Activated B cell treated with CpG ODN at 0.5 μM for 24 hours (primary cell): ENCODE data around the gene DUSP3. TPM values are rescaled to one million over a fixed set of nuclear protein-coding genes. Genes with fewer than 3 reads are reported as not detected.

Experiments
- ATAC-seq: fragments of 200-7000 bp; cut with Tn5 transposase; one replicate; pipeline ENCODE4 v1.10.0; 2021; ENCODE audit warnings: low read depth, mild to moderate bottlenecking, moderate library complexity
- CTCF ChIA-PET: fragments of 350-600 bp; sonication (Branson Sonifier 250); formaldehyde crosslinking; loops from one replicate; lab custom pipeline; 2021; ENCODE audit warnings: antibody characterized with exemption; lab: Charles Lee
- POLR2A ChIA-PET: fragments of 350-600 bp; sonication (Branson Sonifier 250); formaldehyde crosslinking; loops from one replicate; lab custom pipeline; 2021; ENCODE audit warnings: antibody characterized with exemption; lab: Charles Lee
- DNase-seq: peaks from one replicate; pipeline ENCODE4 v3.0.0; 2022
- H3K27ac Mint-ChIP-seq: one replicate; pipeline ENCODE4 v1.8.0; 2020; ENCODE audit warnings: mixed read lengths
- H3K27me3 Mint-ChIP-seq: one replicate; pipeline ENCODE4 v1.8.0; 2021; ENCODE audit warnings: mixed read lengths
- H3K36me3 Mint-ChIP-seq: one replicate; pipeline ENCODE4 v1.8.0; 2021; ENCODE audit warnings: low read depth, mixed read lengths
- H3K4me1 Mint-ChIP-seq: one replicate; pipeline ENCODE4 v1.8.0; 2021; ENCODE audit warnings: mixed read lengths
- H3K4me3 Mint-ChIP-seq: one replicate; pipeline ENCODE4 v1.8.0; 2020; ENCODE audit warnings: mild to moderate bottlenecking, mixed read lengths
- H3K9me3 Mint-ChIP-seq: one replicate; pipeline ENCODE4 v1.8.0; 2020; ENCODE audit warnings: mixed read lengths
- intact Hi-C: fragments of 100-400 bp; cut with micrococcal nuclease; formaldehyde crosslinking; loops from one replicate; pipeline ENCODE4 v1.15.1; 2024
- total RNA-seq: library from RNA; stranded (reverse); gene quantifications from 2 replicates; pipeline ENCODE4 v1.2.3, GENCODE V29; 2022
- TF ChIP-seq, protein P1 (sequence below): fragments of 200-600 bp; IDR thresholded peaks from one replicate; pipeline ENCODE4 v1.8.0; 2022; ENCODE audit warnings: antibody characterized with exemption, mild to moderate bottlenecking

Gene DUSP3
- total RNA-seq, 1 donor from 2014 or later, result 16.6 TPM

DNA sequence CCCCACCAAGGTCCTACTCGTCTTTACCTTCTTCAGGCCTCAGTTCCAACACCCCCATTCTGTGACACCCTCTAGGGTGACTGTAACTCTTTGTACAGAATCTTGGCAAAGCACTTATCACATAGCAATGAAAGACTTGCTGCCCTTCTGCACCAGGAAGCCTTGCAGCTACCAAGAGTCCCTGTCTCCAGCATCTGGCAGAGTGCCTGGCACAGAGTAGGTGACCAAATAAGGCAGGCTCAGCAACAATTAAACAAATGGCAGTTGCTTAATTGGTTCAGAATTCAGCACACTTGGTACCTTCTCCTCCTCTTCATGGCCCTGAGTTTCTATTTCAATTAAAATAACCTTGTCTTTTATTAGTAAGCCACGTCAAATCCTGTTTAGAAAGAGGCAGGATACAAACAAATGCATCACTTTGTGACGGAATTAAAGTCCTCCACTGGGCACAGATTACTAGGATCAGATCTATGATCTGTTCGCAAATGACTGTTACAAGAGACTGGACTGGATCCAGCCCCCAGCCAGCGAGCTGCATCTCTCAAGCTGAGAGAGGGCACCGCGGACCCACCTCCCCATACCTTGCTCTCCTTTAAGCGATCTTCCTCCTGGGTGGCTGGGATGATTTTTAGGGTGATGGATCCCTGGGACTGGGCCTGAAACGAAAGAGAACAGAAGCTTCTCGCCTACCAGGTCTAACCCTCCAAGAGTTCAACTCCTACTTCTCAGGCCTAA is 44.7 kb upstream of the DUSP3 start:
- ChIA-PET CTCF (no interaction called here), POLR2A (no interaction called here)
- Mint-ChIP-seq H3K27ac (no peak overlapping the region), H3K9me3 (no peaks in the 10 kb centered on the region), H3K4me1 (no peaks in the 10 kb centered on the region), H3K4me3 (no peak overlapping the region), H3K27me3 (peaks cover 6% of the 10 kb centered on the region), H3K36me3 (no peaks in the 10 kb centered on the region)
- ATAC-seq, result no peak
- DNase-seq, result no peak
- TF ChIP-seq, protein P1, sequence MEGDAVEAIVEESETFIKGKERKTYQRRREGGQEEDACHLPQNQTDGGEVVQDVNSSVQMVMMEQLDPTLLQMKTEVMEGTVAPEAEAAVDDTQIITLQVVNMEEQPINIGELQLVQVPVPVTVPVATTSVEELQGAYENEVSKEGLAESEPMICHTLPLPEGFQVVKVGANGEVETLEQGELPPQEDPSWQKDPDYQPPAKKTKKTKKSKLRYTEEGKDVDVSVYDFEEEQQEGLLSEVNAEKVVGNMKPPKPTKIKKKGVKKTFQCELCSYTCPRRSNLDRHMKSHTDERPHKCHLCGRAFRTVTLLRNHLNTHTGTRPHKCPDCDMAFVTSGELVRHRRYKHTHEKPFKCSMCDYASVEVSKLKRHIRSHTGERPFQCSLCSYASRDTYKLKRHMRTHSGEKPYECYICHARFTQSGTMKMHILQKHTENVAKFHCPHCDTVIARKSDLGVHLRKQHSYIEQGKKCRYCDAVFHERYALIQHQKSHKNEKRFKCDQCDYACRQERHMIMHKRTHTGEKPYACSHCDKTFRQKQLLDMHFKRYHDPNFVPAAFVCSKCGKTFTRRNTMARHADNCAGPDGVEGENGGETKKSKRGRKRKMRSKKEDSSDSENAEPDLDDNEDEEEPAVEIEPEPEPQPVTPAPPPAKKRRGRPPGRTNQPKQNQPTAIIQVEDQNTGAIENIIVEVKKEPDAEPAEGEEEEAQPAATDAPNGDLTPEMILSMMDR, result no peak
- intact Hi-C loops, result loop anchor here (10.0 kb wide), 1 partner anchor 81 kb away; the partner anchor contains the start of gene MPP2

DNA sequence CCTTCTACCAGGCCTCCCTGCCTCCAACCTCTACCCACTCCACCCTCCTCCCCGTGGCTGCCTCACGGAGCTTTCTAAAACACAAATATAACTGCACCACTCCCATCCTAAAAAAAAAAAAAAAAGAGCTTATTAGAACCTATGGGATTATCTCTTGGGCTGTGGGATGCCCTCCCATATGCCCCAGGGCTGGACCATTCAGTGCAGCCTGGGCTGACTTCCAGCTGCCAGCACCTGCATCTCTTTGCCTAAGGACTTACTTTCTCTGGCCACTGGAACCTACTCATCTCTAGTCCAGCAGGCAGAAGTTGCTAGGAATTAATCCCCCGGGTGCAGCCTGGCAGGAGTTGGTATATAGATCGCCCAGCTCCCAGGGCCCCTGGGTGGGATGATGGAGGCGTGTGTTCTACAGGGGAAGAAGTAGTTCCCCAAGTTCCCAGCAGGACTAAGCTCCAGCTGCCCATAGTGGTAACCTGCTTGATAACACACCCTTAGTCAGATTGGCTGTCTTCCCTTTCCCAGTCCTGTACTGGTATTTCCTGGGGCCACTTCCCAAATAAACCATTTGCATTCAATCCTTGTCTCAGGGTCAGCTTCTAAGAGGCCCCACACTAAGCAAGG is 43.9 kb upstream of the DUSP3 start:
- ATAC-seq (no peak), DNase-seq (no peak)
- H3K27me3 Mint-ChIP-seq, result peaks cover 6% of the 10 kb centered on the region
- H3K4me1 Mint-ChIP-seq, result no peaks in the 10 kb centered on the region
- H3K36me3 Mint-ChIP-seq, result no peaks in the 10 kb centered on the region
- ChIA-PET CTCF (no interaction called here), POLR2A (no interaction called here)
- H3K27ac Mint-ChIP-seq, result no peak overlapping the region
- H3K9me3 Mint-ChIP-seq, result no peaks in the 10 kb centered on the region
- H3K4me3 Mint-ChIP-seq, result no peak overlapping the region
- TF ChIP-seq, protein P1, result no peak
- intact Hi-C loops, result loop anchor here (10.0 kb wide), 1 partner anchor 82 kb away; the partner anchor contains the start of gene MPP2

DNA sequence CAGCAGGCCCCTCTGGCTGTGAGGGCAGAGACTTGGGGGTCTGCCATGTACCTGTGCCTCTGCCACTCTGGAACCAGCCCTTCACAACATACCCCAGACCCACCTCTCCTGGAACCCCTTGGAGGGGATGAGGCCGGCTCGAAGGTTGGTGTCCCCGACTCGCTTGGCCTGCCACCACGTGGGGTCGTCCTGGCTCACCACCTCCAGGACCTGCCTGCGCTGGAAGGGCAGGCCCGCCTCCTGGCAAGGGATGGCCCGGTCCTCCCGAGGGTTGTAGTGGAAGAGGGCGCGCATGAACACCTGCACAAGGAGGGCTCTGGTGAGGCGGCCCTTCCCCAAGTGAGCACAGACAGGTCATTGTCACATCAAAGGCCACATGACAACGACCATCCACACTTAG is 42.0 kb upstream of the DUSP3 start:
- no peak overlapping the region for H3K4me3 Mint-ChIP-seq
- ATAC-seq (no peak), DNase-seq (no peak)
- no peak overlapping the region for H3K27ac Mint-ChIP-seq
- TF ChIP-seq, protein P1, result no peak
- POLR2A ChIA-PET, result no interaction called here
- intact Hi-C loops, result loop anchor here (10.0 kb wide), 1 partner anchor 84 kb away; the partner anchor contains the start of gene MPP2
- no peaks in the 10 kb centered on the region for H3K36me3 Mint-ChIP-seq
- peaks cover 6% of the 10 kb centered on the region for H3K27me3 Mint-ChIP-seq
- H3K9me3 Mint-ChIP-seq, result no peaks in the 10 kb centered on the region
- CTCF ChIA-PET, result no interaction called here
- H3K4me1 Mint-ChIP-seq, result no peaks in the 10 kb centered on the region

DNA sequence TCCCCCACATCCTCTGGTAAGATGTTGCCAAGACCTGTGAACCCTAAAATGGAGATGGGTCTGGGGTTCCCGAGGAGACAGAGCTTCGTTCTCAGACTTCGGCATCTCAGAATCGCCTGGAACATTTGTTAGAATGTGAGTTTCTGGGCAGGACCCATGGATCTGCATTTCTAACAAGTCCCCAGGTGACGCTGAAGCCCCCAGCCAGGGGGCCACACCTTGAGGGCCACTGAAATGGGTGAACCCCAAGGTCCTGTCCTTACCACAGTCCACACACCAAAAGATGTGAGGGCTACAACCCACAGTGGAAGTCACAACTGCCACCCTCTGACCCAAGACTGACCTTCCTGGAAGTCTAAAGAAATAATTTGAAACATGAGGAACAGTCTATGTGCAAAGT is 40.2 kb upstream of the DUSP3 start:
- H3K27ac Mint-ChIP-seq, result no peak overlapping the region

DNA sequence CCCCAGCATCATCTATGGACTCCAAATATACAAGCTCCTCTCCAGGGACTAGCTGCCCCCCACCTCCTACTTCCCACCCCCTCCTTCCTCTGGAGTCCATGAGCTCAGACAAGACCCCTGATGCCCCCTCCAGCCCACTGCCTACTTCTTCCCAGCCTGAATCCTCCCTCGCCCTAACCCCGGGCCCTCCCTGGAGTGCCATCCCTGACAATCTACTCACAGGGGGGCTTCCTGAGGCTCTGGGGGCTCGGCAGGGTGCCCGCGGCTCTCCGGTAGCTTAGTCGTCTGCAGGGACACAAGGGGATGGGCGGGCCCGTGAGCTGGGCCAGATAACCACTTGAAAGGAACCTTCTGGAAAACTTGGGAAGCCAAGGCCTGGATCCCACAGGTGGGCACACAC is 39.0 kb upstream of the DUSP3 start:
- ChIA-PET CTCF (no interaction called here), POLR2A (no interaction called here)
- H3K27me3 Mint-ChIP-seq, result peaks cover 6% of the 10 kb centered on the region
- H3K4me3 Mint-ChIP-seq, result no peak overlapping the region
- DNase-seq, result no peak
- no peak for ATAC-seq
- no peaks in the 10 kb centered on the region for H3K36me3 Mint-ChIP-seq
- H3K4me1 Mint-ChIP-seq, result no peaks in the 10 kb centered on the region
- H3K9me3 Mint-ChIP-seq, result no peaks in the 10 kb centered on the region
- H3K27ac Mint-ChIP-seq, result no peak overlapping the region
- intact Hi-C loops, result no loop called here
- TF ChIP-seq, protein P1, result no peak

More for the DNA sequence above, 40.2 kb upstream of the DUSP3 start:
- ChIA-PET CTCF (no interaction called here), POLR2A (no interaction called here)
- no peaks in the 10 kb centered on the region for H3K4me1 Mint-ChIP-seq
- TF ChIP-seq, protein P1, result no peak
- intact Hi-C loops, result no loop called here
- no peak for ATAC-seq
- H3K9me3 Mint-ChIP-seq, result no peaks in the 10 kb centered on the region
- no peak for DNase-seq
- no peak overlapping the region for H3K4me3 Mint-ChIP-seq
- H3K36me3 Mint-ChIP-seq, result no peaks in the 10 kb centered on the region
- H3K27me3 Mint-ChIP-seq, result peaks cover 6% of the 10 kb centered on the region
